Prostate gland (tissue), 2 donors: ENCODE measurements around the gene TXNDC9.

Experiments used
- CTCF ChIP-seq, 4 experiments: fragments of 200-600 bp in 2 of 4; fragments of 450-650 bp in 2 of 4; sonication (generic) in 2 of 4; IDR thresholded peaks; 1 replicate in 3 of 4; 2 replicates in 1 of 4; pipeline ENCODE4 v1.5.1; 2016 to 2019; ENCODE audit warnings: antibody characterized with exemption in 4 of 4, mild to moderate bottlenecking in 2 of 4, moderate library complexity in 2 of 4
- POLR2A ChIP-seq: fragments of 450-650 bp; IDR thresholded peaks from one replicate; pipeline ENCODE4 v1.6.1; 2016; ENCODE audit warnings: antibody characterized with exemption, mild to moderate bottlenecking
- POLR2AphosphoS5 ChIP-seq: sonication (generic); formaldehyde crosslinking; IDR thresholded peaks from one replicate; pipeline ENCODE4 v1.6.1; 2017; ENCODE audit warnings: antibody characterized with exemption

GRCh38 chr2:99346218-99346617 is 10.1 kb upstream of the TXNDC9 start:
- TF ChIP-seq CTCF (IDR thresholded peaks at IDR 0.05) (no peak), POLR2A (no peak), POLR2AphosphoS5 (no peak)
